ENCODE data around the gene NTM. TPM values are rescaled to one million over a fixed set of nuclear protein-coding genes. Genes with fewer than 3 reads are reported as not detected.

Gene NTM
- total RNA-seq, 1 donor from 2014 or later, result 10.3 TPM

- no peak for DNase-seq (ENCODE audit: extremely low read depth, low read depth, low spot score)
Observed at GRCh38 chr11:131695889-131696429, 325.5 kb downstream of the NTM start.

- no peak for DNase-seq (ENCODE audit: extremely low read depth, low read depth, low spot score)
Observed at GRCh38 chr11:131696690-131697089, 326.3 kb downstream of the NTM start.

GRCh38 chr11:131703311-131703710, 332.9 kb downstream of the NTM start:
- DNase-seq (ENCODE audit: extremely low read depth, low read depth, low spot score), result no peak

- DNase-seq (ENCODE audit: extremely low read depth, low read depth, low spot score), result no peak
Observed at GRCh38 chr11:131704682-131705081, 334.3 kb downstream of the NTM start.

- no peak for DNase-seq (ENCODE audit: extremely low read depth, low read depth, low spot score)
Observed at GRCh38 chr11:131710511-131710910, 340.1 kb downstream of the NTM start.

GRCh38 chr11:131712897-131713296, 342.5 kb downstream of the NTM start:
- DNase-seq (ENCODE audit: extremely low read depth, low read depth, low spot score), result no peak

GRCh38 chr11:131713529-131714134, 343.2 kb downstream of the NTM start:
- no peak for DNase-seq (ENCODE audit: extremely low read depth, low read depth, low spot score)

- no peak for DNase-seq (ENCODE audit: extremely low read depth, low read depth, low spot score)
Observed at GRCh38 chr11:131717616-131718015, 347.2 kb downstream of the NTM start.

- no peak for DNase-seq (ENCODE audit: extremely low read depth, low read depth, low spot score)
Observed at GRCh38 chr11:131723088-131723487, 352.7 kb downstream of the NTM start.

GRCh38 chr11:131724436-131724975, 354.1 kb downstream of the NTM start:
- no peak for DNase-seq (ENCODE audit: extremely low read depth, low read depth, low spot score)

- DNase-seq (ENCODE audit: extremely low read depth, low read depth, low spot score), result no peak
Observed at GRCh38 chr11:131734871-131735270, 364.5 kb downstream of the NTM start.

GRCh38 chr11:131737357-131737756, 366.9 kb downstream of the NTM start:
- no peak for DNase-seq (ENCODE audit: extremely low read depth, low read depth, low spot score)

GRCh38 chr11:131739243-131739882, 368.9 kb downstream of the NTM start:
- DNase-seq (ENCODE audit: extremely low read depth, low read depth, low spot score), result no peak

- DNase-seq (ENCODE audit: extremely low read depth, low read depth, low spot score), result no peak
Observed at GRCh38 chr11:131744847-131745246, 374.4 kb downstream of the NTM start.

GRCh38 chr11:131745405-131745804, 375.0 kb downstream of the NTM start:
- no peak for DNase-seq (ENCODE audit: extremely low read depth, low read depth, low spot score)

- no peak for DNase-seq (ENCODE audit: extremely low read depth, low read depth, low spot score)
Observed at GRCh38 chr11:131746201-131746600, 375.8 kb downstream of the NTM start.

- no peak for DNase-seq (ENCODE audit: extremely low read depth, low read depth, low spot score)
Observed at GRCh38 chr11:131748151-131749050, 378.0 kb downstream of the NTM start.

GRCh38 chr11:131749101-131749500, 378.7 kb downstream of the NTM start:
- peak; percentile 74 for DNase-seq (ENCODE audit: extremely low read depth, low read depth, low spot score)

GRCh38 chr11:131750152-131750551, 379.7 kb downstream of the NTM start:
- no peak for DNase-seq (ENCODE audit: extremely low read depth, low read depth, low spot score)

- no peak for DNase-seq (ENCODE audit: extremely low read depth, low read depth, low spot score)
Observed at GRCh38 chr11:131750692-131751091, 380.3 kb downstream of the NTM start.

- no peak for DNase-seq (ENCODE audit: extremely low read depth, low read depth, low spot score)
Observed at GRCh38 chr11:131754671-131755070, 384.3 kb downstream of the NTM start.
